Uterus (tissue), 2 donors: Measurements from ENCODE around the gene SBF2.

Experiments
- POLR2A ChIP-seq, 2 donors: fragments of 450-650 bp; IDR thresholded peaks; one replicate each; pipeline ENCODE4 v1.6.1; 2016; ENCODE audit warnings: antibody characterized with exemption in 2 of 2, mild to moderate bottlenecking in 1 of 2, moderate library complexity in 1 of 2
- TF ChIP-seq, protein P1 (sequence below), 4 experiments: fragments of 200-600 bp in 2 of 4; fragments of 450-650 bp in 2 of 4; sonication (generic) in 2 of 4; IDR thresholded peaks; one replicate each; pipeline ENCODE4 v1.5.1; 2016 to 2019; ENCODE audit warnings: antibody characterized with exemption in 4 of 4, mild to moderate bottlenecking in 2 of 4, moderate library complexity in 1 of 4

GRCh38 chr11:9969068-9969467 is 325.0 kb downstream of the SBF2 start:
- TF ChIP-seq, protein P1, sequence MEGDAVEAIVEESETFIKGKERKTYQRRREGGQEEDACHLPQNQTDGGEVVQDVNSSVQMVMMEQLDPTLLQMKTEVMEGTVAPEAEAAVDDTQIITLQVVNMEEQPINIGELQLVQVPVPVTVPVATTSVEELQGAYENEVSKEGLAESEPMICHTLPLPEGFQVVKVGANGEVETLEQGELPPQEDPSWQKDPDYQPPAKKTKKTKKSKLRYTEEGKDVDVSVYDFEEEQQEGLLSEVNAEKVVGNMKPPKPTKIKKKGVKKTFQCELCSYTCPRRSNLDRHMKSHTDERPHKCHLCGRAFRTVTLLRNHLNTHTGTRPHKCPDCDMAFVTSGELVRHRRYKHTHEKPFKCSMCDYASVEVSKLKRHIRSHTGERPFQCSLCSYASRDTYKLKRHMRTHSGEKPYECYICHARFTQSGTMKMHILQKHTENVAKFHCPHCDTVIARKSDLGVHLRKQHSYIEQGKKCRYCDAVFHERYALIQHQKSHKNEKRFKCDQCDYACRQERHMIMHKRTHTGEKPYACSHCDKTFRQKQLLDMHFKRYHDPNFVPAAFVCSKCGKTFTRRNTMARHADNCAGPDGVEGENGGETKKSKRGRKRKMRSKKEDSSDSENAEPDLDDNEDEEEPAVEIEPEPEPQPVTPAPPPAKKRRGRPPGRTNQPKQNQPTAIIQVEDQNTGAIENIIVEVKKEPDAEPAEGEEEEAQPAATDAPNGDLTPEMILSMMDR (IDR thresholded peaks at IDR 0.05) = no peak
- TF ChIP-seq POLR2A (IDR thresholded peaks at IDR 0.05) = no peak
